GM12892 (cell line): ENCODE results near the gene CTU1.

Source experiments
- POLR2A ChIP-seq: IDR thresholded peaks from 2 replicates; pipeline ENCODE4 v1.6.1; 2011; ENCODE audit warnings: low read depth, low read length, control low read depth
- POLR2AphosphoS5 ChIP-seq: IDR thresholded peaks from 2 replicates; pipeline ENCODE4 v1.6.1; 2011; ENCODE audit warnings: low read depth, low read length, control low read depth
- TAF1 ChIP-seq: IDR thresholded peaks from 2 replicates; pipeline ENCODE4 v1.6.1; 2011; ENCODE audit warnings: low read depth, mild to moderate bottlenecking, control low read depth, low read length, borderline replicate concordance

- TF ChIP-seq POLR2A (no peak), POLR2AphosphoS5 (no peak), TAF1 (no peak)
Measured at GRCh38 chr19:51083783-51084182, 24.4 kb downstream of the CTU1 start.
